M059J (cell line): Measurements from ENCODE around the gene PDYN. TPM values are rescaled to one million over a fixed set of nuclear protein-coding genes. Genes with fewer than 3 reads are reported as not detected.

Experiments
- DNase-seq: peaks from one replicate; pipeline ENCODE4 v3.0.0-alpha.2; 2012; ENCODE audit warnings: low read depth
- total RNA-seq: library from RNA; depleted of rRNA; stranded (reverse); fragments of >200 nt; shearing (Covaris generic); gene quantifications from 2 replicates; pipeline ENCODE4 v1.2.3, GENCODE V29; 2014

The PDYN gene
- total RNA-seq, 1 experiment from 2014 or later = not detected

DNA sequence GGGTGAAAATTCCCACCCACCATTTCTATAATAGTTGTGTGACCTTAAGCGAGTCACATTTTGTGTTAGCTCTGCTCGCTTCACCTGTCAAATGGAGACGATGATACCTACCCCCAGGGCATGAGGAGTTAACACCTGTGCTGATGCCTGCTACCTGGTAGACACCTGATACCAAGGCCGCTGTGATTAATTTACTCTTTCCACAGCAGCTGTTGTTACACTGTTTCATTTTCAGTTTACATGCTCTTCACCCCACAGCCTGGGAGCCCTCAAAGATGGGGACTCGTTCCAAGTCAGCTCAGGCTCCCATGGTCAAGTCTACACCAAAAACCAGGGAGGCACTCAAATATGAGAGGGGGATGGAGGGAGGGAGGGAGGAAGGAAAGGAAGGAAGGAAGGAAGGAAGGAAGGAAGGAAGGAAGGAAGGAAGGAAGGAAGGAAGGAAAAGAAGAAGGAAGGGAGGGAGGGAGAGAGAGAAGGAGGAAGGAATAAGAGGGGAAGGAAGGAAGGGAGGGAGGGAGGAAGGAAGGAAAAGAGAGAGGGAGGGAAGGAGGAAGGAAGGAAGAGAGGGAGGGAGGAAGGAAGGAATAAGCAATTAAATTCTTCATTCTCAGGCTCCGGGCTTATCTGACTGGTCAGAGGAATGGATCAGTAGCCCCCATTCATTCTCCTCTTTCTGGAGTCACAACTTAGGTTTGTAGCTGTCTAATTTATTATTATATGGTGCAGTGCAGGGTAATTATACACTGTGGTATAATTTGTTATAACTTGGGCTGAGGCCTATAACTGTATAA, 40.9 kb downstream of the PDYN start:
- DNase-seq = no peak

DNA sequence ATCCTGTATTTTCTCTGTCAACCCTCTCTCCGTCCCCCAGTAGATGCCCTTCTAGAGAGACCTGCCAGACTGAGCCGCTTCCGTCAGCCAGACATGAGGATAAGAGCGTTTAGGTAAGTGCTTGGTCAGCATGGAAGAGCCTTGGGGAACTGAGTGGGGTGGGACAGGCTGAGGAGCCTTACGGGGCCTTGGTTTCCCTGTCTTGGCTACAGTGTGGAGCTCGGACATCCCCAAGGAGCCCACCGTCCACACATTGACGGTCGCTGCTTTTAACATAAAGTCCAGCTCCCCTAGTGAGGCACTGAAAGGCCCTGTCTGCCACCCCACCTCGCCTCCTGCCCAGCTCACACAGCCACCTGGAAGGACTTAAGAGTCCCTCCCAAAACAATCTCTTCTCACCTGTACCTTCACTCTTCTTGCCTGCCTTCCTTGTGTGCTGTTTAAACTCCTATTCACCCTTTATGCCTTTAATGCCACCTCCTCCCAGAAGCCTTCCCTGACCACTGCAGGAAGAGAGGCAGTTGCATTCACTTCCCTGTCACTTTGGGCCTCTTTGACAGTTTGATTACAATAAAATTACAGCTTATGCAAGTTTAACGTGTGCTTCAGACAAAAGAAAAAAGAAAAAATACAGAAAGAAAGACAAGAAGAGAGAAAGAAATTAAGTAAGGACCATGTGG, 42.3 kb downstream of the PDYN start:
- DNase-seq = no peak

DNA sequence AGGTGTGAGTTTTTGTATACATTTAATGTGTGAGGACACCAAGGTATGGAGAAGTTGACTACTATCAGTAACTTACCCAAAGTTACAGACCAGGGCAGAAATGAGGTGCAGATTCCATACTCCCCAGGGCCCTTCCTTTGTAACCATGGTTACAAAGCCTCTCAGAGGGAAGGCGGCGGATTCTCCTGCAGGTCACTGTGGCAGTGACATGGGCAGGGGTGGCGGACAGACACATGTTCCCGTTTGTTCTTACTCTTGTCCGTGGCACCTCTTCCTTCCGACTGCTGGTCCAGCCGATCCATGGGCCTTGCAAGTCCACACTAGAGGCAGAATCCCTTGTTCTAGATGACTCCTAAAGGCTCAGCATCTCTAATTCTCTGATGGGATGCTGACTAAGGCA, 43.0 kb downstream of the PDYN start:
- no peak for DNase-seq

DNA sequence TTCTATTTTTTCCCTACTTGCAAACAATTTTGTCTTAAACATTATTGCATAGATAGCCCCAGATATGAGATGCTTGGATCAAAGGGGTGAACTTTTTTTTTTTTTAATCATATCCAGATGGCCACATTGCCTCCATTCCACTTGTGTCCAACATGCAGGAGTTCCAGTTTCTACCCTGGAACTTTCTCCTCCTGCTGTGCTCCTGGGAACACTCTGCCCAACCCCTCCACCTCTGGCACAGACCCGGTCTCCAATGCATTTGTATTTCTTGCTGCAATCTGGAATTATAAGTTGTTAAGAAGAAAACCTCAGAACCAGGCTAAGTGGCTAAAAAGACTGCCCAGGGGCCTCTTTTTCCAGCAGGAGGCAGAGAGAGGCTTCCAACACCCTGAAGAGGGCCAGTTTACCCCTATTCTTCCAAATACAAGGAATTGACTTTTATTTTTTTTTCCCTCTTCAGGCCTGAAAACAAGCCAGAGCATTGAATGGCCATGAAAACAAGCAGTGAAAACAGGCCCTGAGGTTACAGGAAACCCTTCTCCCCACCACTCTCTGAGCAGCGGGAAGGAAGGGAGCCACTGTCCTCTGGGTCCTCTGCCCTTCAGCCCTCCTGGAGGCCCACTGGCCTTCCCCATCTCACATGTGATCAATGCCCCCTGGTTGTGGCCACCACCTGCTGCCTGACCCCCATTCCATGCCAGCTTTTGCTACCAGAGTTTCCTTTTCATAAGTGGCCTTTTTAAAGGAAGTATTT, 44.3 kb downstream of the PDYN start:
- DNase-seq = no peak

DNA sequence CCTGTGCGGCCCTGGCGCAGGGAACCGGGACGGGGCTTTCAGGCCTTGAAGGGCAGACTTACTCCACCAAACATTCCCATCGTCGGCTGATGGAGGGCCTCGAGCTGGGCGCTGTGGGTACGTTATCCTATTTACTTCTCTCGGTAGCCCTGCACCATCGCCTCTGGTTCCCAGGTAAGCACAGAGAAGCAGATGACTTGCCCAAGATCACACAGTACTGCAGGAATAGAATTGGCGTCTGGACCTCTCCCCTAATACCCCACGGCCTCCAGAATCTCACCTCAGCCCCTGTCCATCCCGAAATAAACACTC, 46.4 kb downstream of the PDYN start:
- no peak for DNase-seq

DNA sequence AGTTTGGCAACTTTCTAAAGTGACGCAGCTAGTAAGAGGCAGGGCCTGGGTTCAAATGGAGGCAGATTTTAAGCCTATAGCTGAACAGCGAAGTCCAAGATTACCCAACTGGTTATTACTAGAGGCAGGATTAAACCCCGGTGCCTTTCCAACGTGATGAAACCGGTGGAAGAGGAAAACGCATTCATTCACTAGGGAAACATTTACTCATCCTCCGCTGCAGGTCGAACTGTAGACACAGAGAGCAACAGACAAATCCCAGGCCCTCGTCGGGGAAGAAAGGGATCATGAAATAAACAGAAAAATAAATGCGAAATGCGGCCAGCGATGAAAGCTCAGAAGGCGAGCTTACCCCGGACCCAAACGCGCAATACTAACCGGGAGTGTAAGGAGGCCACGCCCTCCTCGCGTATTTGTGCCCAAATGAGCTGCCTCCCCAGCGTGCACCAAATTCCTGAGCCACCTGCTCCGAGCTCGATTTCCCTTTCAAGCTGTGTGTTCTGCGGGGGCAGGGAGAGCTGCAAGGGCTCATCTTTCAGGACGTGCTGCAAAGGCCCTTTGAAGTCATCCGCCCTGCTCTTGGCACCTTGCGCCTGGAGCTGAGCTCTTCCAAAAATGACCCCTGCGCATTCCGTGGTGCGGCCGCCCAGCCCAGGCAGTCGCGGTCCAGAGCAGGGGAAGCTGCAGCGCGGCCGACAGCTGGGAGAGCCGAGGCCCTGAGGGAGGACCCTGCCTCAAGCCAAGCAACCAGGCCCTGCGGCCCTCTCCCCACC, 46.9 kb downstream of the PDYN start:
- no peak for DNase-seq

DNA sequence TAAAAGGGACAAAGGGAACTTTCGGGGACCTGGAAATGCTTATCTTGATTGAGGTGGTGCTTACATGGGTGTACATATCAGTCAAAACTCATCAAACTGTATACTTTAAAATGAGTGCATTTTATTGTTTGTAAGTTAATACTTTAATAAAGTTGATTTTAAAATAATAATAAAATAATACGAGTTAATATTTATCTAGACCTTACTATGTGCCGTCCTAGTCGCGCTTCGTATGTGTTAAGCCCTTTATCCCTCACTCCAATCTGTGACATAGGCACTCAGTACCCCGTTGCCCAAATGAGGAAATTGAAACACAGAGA, 47.5 kb downstream of the PDYN start:
- DNase-seq = no peak

DNA sequence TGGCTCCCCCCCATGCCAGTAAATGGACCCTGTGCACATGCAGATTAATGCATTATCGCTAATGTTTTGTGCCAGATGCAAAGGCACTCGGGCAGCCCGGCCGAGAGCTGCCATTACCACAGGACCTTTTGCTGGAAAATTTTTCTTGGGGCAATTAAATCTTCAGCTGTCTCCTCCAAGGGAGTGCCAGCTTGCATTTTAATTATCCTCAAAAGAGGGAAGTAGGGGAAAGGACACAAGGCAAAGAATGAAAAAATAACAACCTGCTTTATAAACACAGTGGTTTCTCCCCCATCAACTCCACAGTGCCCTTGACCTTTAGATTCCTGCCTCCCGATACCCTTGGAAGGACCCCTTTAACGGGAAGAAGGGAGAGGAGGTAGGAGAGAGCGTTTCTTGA, 48.2 kb downstream of the PDYN start:
- DNase-seq = no peak

DNA sequence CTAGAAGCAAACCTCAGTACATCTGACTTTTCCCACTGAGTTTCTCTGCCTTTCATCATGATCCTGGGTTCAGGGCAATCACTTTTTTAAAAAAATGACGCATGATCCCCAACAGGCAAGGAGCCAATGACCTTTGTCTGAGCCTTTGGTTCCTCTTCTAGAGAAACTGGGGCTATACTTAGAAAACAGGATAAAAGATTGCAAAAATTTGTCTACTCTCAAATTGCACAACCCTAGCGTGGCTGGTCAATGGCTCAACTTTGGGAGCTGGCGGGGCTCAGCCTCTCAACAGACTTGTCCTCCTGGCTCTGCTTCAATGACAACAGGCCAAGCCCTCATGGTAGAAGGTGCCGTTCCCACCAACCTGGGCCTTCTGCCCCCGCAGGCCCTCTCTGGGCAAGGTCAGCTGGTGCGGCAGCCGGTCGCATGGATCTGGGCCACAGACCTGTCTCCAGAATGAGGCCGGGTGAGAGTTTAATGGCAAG, 48.7 kb downstream of the PDYN start:
- DNase-seq = no peak

DNA sequence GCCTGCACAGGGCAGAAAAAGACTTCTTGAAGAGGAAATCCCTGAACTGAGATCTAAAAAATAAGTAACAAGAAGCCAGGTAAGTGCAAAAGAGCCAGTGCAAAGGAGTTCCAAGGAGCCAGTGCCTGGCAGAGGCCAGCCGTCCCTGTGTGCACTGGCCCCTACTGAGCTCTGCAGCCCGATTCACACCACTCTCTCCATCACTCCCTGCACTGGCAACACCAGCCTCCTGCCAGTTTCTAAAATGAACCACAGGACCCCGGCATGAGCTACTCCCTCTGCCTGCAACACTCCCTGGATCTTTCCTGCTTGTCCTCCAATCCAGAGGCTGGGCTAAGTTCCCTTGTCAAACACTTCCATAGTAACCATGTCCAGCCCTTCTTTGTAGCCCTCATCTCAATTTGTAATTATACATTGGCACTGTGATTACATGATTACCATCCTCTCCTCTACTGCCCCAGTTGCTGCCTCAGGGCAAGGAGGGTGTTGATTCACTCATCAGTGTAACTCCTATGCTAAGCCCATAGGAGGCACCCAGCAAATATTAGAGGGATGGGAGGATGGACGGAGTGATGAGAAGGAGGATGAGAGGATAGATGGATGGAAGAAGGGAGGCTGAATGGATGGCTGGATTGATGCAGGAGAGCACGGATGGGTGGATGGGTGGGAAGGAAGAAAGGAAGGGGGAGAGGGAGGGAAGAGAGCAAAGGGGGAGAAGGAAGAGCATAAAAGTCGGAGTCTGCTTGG, 49.3 kb downstream of the PDYN start:
- DNase-seq = no peak

DNA sequence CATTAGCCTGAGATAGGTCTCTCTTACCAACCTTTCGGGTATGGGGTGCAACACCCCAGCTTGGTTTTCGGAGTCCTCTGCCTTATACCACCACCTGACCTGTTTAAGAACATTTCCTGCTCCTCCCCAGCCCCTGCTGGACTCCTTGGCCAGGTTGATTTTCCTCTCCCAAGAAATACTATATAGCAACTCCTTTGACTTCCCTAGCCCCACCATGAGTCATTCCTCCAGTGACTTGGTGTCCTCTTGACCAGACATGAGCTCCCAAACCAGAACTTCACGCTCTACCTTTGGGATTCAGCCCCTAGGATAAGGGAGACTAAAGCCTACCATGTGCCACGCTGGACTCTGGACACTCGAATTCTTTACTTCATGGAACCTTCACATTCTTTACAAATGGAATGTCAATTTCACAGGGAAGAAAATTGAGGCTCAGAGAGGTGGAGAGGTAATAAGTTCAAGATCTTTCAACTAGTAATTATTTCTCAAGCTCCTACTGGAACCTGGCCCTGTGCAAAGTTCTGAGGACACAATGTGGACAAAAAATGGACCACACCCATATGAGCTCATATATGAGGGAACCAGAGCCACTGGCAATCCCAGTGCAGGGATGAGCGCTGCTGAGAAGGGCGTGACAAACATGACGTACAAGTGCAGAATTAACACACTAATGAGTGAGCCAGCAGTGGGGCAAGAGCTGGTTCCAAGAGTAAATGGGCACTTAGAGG, 50.4 kb downstream of the PDYN start:
- no peak for DNase-seq

DNA sequence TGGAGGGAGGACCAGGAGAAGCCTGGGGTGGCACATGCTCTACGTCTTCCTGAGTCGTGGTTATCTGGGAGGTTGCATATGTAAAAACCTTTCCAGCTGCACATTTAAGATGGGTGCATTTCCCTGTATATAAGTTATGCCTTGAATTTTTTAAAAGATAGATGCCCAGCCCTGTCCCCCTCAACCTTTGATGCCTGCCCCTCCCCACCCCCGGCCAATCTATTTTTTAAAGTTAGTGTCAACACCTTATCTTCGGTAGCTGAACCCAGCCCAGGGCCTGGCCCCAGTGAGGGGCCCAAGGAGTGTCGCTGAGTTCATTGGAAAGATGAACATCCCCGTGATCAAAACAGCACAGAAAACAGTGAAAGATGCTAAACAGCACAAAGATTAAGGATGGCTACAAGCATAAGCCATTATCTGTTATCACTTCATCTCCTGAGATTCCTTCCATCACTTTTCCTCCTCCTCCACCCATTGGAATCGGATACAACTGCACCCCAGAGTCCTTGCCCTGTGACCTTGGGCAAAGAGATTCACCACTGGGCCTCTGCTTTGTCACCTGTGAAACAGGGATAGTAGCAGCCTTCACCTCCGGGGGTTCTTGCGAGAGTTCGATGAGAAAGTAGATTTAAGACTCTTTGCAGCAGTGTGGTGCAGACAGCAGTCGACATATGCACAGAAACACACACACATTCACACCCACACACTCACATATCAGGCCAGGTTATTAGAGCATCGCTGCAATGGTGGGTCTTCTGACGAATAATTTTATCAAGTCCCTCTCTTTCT, 51.2 kb downstream of the PDYN start:
- no peak for DNase-seq

DNA sequence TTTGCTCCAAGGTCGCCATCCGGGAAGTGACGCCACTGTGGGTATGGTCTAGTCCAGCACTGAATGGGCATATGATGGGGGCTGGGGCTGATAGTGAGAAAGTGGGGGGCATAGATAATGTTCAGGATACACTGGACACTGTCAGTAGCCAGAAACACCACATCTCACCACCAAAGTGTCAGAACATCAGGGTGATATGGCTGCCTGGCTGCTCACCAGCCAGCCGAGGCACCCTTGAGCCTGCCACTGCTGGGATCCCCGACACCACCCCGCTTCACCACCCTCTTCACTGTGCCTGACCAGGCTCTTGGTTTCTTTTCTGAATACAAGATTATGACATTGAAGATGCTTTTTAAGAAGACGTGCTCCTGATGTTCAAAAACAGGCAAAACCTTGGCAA, 51.8 kb downstream of the PDYN start:
- no peak for DNase-seq

DNA sequence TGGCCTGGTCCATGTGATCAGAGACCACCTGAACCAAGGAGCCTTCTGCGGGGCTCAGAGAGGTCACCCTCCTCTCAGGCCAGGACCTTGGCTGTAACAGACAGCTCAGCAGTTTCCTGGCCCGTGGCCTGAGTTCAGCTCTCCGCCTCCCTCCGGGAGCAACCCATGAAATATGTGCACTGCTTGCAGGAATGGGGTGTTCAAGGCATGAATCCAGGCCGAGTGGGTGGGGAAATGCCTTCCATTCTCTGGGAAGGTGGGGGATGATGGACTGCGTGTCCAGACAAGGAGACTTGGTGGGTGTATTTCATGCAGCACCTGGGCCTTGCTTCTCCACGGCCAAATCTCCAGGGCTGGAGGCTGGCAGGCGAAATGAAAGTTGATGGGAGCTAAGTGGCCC, 52.6 kb downstream of the PDYN start:
- DNase-seq = no peak

DNA sequence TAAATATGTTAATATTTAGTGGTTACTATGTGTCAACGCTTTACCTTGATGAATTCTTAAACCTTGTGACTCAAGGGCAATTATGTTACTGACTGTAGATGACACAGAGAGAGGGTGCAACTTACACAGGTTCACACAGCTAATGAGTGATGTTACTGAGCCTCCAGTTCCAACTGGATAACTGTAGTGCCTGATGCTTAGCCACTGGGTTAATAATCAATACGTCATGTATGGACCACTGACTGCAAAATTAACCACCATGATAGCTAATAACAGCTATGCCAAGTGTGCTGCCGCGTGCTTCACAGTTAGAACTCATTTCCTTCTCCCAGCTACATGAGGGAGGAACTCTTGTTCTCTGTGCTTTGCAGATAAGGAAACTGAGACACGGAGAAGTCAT, 53.3 kb downstream of the PDYN start:
- DNase-seq = no peak

DNA sequence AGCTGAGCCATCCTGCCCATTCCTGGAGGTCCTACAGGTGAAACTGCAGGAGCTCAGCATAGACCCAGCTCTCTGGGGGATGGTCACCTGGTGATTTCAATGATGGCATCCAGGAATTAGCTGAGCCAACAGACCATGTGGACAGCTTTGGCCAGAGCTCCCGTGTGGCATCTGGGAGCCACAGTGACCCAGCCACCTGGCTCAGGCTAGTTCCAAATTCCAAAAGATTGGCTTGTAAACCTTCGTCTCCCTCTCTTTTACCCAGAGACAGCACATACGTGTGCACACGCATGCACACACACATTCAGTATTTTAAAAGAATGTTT, 54.6 kb downstream of the PDYN start:
- DNase-seq = no peak

DNA sequence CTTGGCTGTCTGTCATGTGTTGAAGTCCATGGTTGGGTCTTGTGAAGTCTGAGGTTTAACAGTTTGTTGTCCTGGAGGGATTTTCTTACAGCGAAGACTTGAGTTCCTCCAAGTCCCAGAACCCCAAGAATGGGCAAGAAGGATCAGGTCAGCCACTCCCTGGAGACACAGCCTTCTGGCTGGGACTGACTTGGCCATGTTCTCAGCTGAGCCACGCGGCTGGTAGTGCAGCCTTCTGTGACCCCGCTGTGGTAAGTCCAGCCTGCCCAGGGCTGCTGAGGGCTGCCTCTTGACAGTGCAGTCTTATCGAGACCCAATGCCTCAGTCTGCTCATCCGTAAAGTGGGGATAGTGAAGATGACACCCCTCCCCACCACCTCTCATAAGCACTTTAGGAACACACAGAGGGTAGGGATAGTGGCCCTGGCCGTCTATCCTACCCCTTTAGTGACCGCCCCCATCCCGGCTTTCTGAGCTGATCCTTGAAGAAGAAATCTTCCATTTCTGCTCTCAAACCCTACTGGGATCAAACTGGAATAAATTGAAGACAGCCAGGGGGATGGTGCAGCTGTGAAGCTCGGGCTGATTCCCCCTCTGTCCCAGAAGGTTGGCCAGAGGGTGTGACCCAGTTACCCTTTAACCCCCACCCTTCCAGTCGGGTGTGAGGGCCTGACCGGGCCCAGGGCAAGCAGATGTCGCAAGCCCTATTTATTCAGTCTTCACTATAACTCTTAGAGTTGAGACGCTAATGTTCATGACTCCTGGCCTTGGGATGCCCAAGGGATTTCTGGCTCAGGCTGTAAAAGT, 55.2 kb downstream of the PDYN start:
- DNase-seq = no peak

DNA sequence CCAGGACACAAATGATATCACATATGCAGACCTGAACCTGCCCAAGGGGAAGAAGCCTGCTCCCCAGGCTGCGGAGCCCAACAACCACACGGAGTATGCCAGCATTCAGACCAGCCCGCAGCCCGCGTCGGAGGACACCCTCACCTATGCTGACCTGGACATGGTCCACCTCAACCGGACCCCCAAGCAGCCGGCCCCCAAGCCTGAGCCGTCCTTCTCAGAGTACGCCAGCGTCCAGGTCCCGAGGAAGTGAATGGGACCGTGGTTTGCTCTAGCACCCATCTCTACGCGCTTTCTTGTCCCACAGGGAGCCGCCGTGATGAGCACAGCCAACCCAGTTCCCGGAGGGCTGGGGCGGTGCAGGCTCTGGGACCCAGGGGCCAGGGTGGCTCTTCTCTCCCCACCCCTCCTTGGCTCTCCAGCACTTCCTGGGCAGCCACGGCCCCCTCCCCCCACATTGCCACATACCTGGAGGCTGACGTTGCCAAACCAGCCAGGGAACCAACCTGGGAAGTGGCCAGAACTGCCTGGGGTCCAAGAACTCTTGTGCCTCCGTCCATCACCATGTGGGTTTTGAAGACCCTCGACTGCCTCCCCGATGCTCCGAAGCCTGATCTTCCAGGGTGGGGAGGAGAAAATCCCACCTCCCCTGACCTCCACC, 56.4 kb downstream of the PDYN start:
- DNase-seq = no peak
